DMS79 (cell line): ENCODE data around the gene NPHP4.

Source experiments
- DNase-seq: peaks from one replicate; lab custom pipeline; 2025; lab: John Stamatoyannopoulos, UW

Gene NPHP4

DNA sequence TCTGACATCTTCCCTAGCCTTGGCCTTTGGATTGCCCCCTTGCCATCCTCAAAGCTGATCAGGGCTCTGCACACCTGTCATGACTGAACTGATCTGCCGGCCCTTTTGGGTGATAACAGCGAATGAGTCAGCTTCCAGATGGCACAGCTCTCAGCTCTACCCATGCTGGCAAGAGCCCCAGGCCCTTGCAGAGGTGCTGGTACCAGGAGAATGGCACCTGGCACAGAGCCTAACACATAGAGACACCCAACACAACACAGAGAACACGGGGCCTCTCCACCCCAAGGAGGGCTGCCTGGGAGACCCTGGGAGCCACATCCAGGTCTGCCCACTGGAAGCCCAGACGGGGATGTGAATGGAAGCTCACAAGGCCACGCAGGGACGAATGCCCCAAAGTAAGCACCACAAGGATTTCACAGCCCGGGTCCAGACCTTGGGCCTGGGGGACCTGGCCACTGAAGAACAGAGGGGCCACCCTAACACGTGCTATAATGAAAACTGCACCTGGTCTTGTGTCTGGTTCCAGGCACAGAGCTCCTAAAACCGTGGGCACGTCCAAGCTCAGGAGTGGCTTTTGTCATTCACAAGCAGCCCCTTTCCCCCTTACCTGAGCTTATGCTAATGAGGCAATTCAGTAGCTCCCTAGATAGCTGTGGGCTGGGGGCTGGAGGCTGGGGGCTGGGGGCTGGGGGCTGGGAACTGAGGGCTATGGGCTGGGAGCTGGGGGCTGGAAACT is 160.5 kb downstream of the NPHP4 start:
- no peak for DNase-seq

DNA sequence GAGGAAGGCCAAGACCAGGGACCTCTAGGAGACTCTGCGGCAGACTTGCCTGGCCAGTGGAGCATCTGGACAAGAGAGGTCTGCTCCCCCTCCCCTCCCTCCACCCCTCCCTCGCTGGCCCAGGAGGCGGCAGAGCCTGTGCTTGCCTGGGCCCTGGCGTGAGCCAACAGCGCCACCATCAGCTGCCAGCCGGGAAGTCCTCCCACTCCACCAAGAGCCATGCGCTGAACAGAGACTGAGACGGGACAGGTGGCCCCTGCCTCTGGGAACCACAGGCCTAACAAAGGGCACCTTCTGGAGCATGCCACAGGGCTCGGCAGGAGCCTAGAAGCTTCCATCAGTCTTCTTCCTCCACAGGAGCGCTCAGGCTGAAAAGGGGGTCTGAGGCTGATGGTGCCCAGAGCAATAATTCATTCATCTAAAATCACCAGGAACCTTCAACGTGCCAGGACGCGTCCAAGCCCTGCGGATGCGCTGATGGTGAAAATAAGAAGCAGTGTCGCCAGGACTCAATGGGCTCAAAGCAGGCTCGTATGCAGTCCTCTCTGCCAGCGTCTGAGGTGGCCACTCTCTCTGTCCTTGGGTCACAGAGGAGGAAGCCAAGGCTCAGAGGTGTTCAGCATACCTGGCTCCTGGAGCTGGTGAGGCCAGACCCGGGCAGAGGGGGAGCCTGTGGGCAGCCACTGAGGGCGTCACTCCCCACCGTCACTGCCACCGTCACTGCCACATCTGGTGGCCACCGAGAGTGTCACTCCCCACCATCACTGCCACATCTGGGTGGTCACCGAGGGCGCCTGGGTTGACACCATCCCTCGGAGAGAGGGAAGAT is 161.2 kb downstream of the NPHP4 start:
- no peak for DNase-seq

DNA sequence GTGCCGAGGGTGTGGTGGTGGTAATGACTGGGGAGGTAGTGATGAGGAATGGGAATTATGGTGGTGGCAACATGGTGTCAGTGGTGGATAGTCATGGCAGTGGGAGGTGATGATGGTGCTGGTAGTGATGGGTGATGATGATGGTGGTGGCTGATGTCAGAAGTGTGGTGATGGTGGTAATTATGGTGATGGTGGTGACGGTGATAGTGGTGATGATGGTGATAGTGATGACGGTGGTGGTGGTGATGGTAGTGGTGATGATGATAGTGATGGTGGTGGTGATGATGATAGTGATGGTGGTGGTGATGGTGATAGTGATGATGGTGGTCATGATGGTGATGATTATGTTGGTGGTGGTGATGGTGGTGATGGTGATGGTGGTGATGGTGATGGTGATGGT is 162.8 kb downstream of the NPHP4 start:
- DNase-seq: no peak

DNA sequence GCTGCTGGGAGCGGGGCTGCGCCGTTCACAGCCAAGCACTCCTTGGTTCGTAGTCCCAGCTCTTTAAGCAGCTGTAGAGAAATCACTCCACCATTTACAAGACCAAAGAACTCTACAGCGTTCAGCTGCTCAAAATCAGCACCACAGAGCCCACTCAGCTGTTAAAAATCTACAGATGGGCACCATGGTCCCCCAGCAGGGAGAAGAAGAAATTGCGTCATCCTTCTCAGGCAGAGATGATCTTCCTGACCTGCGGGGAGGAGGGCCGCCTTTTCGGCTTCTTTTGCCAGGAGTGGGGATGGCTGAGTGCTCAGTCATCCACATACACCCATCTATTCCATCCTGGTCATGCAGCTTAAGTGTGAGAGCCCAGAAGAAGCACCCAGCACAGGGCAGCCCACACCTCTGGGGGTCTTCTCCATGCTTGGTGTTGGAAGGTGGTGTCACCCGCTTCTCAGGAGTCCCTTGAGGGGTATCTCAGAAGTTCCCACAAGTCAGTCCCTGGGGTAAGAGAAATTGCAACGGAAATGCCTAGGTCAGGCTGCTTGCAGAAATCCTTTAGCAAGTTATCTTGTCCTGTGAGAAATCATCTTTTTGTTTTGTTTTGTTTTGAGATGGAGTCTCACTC is 163.8 kb downstream of the NPHP4 start:
- no peak for DNase-seq

DNA sequence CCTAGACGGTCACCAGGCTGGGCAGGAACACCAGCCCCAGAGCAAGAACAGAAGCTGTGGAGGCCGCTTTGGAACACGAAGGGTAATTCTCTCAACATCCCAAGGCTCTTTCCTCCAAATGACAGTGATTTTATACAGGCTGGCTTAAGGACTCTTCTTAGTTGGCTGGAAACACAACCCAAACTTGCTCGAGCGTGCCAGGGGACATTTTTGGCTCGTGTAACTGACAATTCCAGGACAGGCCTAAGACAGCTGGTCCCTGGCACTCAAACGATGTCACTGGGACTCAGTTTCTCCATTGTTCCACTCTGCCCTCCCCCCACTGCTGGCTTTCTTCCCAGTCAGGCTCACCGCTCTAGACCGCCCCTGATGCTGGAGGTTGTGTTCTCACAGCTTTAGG is 164.7 kb downstream of the NPHP4 start:
- DNase-seq: no peak

DNA sequence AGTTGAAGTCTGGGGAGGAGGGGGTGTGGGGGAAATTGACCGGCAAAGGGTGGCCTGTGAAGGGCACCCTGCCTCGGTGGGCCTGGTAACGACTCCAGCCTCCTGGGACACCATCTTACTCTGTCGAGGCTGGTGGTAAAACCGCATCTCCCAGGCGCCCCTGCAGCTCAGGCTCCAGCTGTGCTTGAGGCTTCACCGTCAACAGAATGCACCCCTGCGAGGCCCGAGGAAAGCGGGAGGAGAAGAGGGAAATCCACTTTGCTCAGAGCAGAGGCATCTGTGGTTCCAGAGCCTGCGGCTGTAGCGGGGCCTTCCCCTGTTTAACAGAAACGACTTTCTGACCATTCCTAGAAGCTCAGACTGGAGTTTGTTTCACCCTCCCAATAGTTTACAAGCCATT is 165.6 kb downstream of the NPHP4 start:
- no peak for DNase-seq

DNA sequence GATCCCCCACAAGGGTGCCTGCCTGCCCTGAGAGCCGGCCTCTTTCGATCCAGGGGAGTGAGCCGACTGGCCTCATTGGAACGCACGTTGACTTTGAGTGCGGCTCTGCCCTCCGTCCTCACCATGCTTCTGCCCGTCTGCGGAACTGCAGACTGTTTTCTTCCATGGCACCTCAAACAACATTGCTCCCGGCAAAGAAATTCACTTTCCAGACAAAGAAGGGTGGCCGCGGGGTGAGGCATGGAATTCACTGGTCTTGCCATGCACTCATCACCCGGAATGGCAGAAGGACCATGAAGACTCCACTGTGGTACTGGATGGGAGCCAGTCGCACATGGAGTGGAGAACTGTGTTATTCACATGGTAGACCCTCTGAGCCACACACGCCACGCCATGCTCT is 169.5 kb downstream of the NPHP4 start:
- no peak for DNase-seq

DNA sequence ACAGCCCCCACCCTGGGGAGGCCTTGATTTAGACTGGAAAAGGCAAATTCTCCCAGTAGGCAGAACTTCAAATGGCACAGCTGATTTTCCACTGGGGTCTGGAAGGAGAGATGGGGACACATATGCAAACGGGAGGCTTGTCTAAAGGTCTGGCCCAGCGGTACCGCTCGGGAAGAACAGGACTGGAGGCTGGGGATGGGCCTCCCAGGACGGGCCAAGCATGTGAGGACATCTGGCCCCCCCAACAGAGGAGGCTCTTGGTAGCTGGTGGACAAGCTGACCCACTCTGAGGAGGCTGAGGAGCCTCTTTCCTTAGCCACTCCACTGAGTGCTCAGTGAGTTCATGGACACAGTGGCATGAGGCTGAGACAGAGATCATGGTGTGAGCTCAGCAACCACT is 170.0 kb downstream of the NPHP4 start:
- DNase-seq: no peak

DNA sequence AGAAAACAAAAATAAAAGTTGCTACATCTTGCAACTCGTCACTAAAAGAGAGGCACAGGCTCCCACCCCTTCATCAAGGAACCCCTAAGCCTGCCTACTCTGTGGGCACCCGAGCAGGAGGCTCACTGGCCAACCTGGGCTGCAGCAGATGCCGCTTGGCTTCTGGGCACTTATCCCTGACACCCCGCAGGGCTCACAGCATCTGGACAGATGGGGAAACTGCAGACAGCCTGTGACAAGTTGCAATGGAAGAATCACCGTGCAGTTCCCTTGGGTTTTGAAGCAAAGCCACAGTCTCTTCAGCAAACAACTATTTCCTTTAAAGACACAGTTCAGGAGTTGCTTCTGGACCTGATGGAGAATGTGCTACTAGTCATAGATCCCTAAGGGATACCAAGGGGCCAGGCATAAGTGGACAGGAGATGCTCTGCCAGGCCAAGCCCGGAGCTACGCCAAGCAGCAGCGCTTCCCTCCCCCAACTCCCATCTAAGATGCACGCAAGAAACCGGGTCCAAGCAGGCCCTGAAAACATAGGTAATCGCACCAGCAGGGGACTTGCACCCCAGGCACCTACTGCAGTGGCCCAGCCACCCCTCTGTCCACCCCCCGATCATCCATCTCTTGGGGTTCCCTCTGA is 170.6 kb downstream of the NPHP4 start:
- DNase-seq: no peak

DNA sequence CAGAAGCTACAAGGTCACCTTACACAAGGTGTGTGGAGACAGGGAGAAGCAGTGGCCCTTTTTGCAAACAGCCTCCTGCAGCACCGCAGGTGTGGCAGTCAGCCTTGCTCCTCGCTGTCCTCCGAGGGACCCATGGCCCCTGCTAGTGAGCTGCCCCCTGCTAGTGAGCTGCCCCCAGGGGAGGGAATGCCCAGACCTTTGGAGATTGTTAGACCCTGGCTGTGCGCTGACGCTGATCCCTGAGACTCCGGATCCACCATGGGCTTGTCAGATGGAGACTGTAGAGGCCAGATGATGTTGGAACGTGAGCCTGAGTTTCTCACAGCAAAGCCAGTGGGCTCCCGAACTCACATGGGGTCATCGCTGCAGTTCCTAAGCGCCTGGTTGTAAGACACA is 172.2 kb downstream of the NPHP4 start:
- no peak for DNase-seq

DNA sequence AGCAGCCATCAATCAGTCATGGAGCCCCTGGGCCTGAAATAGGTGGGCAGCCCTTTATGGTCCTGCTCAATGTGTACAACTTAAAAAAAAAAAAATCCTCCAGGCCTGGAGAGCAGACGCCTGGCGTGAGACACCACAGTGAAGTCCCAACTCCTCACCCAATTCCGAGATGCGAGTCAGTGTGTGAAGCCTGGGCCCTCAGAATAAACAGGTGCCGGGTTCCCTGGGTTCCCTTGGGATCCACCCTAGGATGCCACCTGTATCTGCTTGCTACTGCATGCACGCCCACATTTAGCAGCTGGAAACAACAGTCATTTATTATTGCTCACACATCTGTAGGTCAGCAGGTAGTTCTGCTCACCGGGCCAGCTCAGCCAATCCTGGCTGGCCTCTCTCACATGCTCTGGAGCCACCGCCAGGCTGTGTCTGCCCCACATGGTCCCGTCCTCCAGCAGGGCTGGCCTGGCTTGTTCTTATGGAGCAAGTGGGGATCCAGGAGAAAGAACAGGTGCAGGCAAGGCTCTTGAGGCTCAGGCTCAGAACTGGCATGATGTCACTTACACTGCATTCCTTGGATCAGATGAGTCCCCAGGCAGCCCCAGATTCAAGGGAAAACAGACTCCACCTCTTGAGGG is 172.7 kb downstream of the NPHP4 start:
- DNase-seq: no peak

DNA sequence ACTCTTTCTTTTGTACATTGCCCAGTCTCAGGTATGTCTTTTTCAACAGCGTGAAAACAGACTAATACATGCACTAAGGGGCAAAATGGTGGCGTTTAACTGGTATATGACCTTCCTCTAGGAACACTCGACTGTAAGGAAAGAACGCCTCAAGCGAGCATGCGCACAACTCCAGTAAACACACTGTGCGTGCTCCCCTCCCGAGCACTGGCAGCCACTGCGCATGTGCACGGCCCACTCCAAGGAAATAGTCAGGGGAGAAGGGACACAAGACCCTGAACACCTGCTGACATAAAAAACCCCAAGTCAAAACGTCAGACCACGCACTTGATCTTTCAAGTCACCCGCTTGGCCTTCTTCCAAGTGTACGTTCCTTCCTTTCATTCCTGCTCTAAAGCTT is 173.5 kb downstream of the NPHP4 start:
- peak; percentile 38 for DNase-seq

DNA sequence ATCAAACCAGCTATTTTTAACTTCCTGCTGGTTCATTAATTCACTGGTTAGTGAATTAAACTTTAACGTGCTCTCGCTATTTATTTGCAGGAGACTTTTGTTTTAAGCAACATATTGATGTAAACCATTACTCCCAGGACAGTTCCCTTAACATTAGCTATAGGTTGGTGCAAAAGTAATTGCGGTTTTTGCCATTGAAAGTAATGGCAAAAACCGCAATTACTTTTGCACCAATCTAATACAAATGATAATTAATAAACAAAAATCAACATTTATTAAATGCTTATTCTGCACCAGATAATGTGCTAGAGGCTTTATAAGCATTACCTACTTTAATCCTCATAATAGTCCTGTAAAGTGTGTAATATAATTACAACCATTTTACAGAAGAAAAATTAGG is 176.5 kb downstream of the NPHP4 start:
- DNase-seq: no peak

DNA sequence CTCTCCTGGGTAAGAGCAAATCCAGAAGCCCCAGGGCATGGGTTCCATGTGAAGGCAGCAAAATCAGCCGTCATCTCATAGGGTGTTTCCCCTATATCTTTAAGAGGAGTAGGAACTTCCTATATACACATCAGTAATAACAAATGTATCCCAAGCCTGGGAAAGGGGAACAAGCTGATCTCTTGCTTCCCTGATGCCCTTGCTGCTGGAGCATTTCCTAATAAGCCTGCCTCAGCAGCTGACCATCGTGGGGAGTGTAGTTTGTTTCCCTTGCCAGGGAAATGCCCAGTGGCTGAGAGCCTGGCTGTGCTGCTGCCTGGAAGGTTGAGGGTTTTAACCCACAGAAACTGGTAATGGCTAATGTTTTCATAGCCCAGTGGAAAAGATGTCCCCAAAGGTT is 177.0 kb downstream of the NPHP4 start:
- no peak for DNase-seq

DNA sequence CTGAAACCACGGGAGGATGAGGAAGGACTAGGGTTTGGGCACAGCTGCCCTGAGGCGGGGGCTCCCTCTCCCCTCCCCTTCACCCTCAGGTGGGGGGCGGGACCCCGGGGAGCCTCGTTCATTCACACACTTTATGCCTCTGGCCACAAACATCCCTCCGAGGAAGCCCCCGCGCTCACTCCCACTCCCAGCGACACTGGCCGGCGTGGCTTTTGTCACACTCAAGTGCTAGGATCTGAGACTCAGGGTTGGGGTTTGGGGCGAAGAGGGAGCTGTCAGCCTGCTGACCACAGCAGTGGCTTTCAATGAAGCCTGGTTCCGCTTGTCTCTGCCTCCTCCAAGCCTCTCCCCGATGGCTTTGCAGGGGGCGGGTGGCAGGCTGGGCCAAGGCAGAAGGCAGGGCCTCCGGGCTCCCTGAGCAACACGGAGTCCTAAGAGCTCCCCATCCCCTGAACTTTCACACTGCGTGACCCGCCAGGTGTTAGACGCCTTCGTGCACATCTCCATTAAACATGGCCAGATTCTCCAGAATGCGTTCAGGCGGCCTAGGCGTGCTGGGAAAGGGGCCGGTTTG is 178.1 kb downstream of the NPHP4 start:
- DNase-seq: no peak

DNA sequence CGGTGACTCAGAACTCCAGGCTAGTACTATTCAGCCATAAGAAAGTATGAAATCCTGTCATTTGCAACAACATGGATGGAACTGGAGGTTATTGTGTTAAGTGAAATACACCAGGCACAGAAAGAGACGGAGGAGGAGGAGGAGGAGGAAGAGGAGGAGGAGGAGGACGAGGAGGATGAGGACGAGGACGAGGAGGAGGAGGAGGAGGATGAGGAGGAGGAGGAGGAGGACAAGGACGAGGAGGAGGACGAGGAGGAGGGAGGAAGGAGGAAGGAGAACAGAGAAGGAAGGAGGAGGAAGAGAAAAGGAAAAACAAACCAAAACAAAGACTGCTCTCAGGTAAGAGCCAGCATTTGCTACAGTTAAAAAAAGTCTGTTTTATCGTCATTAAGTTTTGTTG is 178.7 kb downstream of the NPHP4 start:
- DNase-seq: no peak
